H1 (cell line): Measurements from ENCODE around the gene CLUH. TPM values are rescaled to one million over a fixed set of nuclear protein-coding genes. Genes with fewer than 3 reads are reported as not detected.

Experiments used
- CTCF ChIA-PET: fragments of 300-600 bp; sonication (Branson Sonifier 250); formaldehyde crosslinking; loops from one replicate; lab custom pipeline; 2021; ENCODE audit not compliant: partially characterized antibody; lab: Charles Lee
- POLR2A ChIA-PET: fragments of 300-600 bp; sonication (Branson Sonifier 250); formaldehyde crosslinking; loops from one replicate; lab custom pipeline; 2021; ENCODE audit warnings: inconsistent platforms; ENCODE audit not compliant: partially characterized antibody; lab: Charles Lee
- DNase-seq, 2 experiments: peaks; one replicate each; pipeline versions ENCODE4 v3.0.0 to v3.0.0-alpha.2; 2010 to 2022; ENCODE audit warnings: low spot score in 2 of 2, low read depth in 1 of 2, mixed read lengths in 1 of 2
- FAIRE-seq: peaks from 2 replicates; lab custom pipeline; 2011; peaks lifted over from hg19 to GRCh38; lab: Jason Lieb, UNC
- H2AFZ ChIP-seq: 2 replicates; pipeline ENCODE4 v1.8.1; 2012; ENCODE audit warnings: low read length, inconsistent platforms
- H2AK5ac ChIP-seq: 2 replicates; pipeline ENCODE4 v1.6.1; 2013; ENCODE audit warnings: low read depth, low read length
- H2BK120ac ChIP-seq: replicated peaks from 2 replicates; pipeline ENCODE3; 2013; ENCODE audit warnings: low read depth, low read length, inconsistent platforms
- H2BK12ac ChIP-seq: 2 replicates; pipeline ENCODE4 v1.6.1; 2013; ENCODE audit warnings: low read depth, low read length
- H2BK15ac ChIP-seq: 2 replicates; pipeline ENCODE4 v1.6.1; 2013; ENCODE audit warnings: low read length
- H2BK20ac ChIP-seq: 2 replicates; pipeline ENCODE4 v1.6.1; 2013; ENCODE audit warnings: low read length
- H2BK5ac ChIP-seq: 2 replicates; pipeline ENCODE4 v1.6.1; 2013; ENCODE audit warnings: low read depth, low read length
- H3K14ac ChIP-seq: 2 replicates; pipeline ENCODE4 v1.6.1; 2013; ENCODE audit warnings: inconsistent platforms; ENCODE audit not compliant: insufficient read length
- H3K18ac ChIP-seq: 2 replicates; pipeline ENCODE4 v1.6.1; 2013; ENCODE audit warnings: low read length; ENCODE audit errors: extremely low read depth
- H3K23ac ChIP-seq: 2 replicates; pipeline ENCODE4 v1.6.1; 2013; ENCODE audit warnings: inconsistent platforms; ENCODE audit not compliant: insufficient read length
- H3K23me2 ChIP-seq: 2 replicates; pipeline ENCODE4 v1.6.1; 2013; ENCODE audit warnings: low read depth, low read length
- H3K27ac ChIP-seq: 2 replicates; pipeline ENCODE4 v1.6.1; 2011; ENCODE audit warnings: low read depth, low read length, inconsistent platforms
- H3K27me3 ChIP-seq, 4 experiments: replicated peaks in 1 of 4; 1 replicate in 1 of 4; 2 replicates in 3 of 4; pipeline versions ENCODE4 v1.6.1 to v1.8.1; 2011 to 2013; ENCODE audit warnings: low read length in 3 of 4, mild to moderate bottlenecking in 3 of 4, inconsistent platforms in 2 of 4, mixed read lengths in 2 of 4, moderate library complexity in 1 of 4; ENCODE audit not compliant: control insufficient read depth in 3 of 4, insufficient read depth in 3 of 4; ENCODE audit errors: extremely low read depth in 1 of 4
- H3K36me3 ChIP-seq, 4 experiments: 2 replicates each; pipeline versions ENCODE4 v1.6.1 to v1.8.1; 2011 to 2013; ENCODE audit warnings: mild to moderate bottlenecking in 4 of 4, low read length in 3 of 4, moderate library complexity in 2 of 4, control low read depth in 1 of 4, inconsistent platforms in 1 of 4; ENCODE audit not compliant: insufficient read depth in 4 of 4, control insufficient read depth in 2 of 4
- H3K4ac ChIP-seq: replicated peaks from 2 replicates; pipeline ENCODE3; 2013; ENCODE audit warnings: low read length, low read depth, mixed read lengths, inconsistent platforms; ENCODE audit not compliant: insufficient read length
- H3K4me1 ChIP-seq, 4 experiments: replicated peaks in 1 of 4; 1 replicate in 1 of 4; 2 replicates in 3 of 4; pipeline versions ENCODE4 v1.6.1 to v1.8.1; 2011 to 2013; ENCODE audit warnings: low read length in 3 of 4, inconsistent platforms in 2 of 4, mixed read lengths in 1 of 4; ENCODE audit not compliant: insufficient read depth in 4 of 4, control insufficient read depth in 3 of 4
- H3K4me2 ChIP-seq, 2 experiments: 2 replicates each; pipeline versions ENCODE4 v1.6.1 to v1.8.1; 2011 to 2013; ENCODE audit warnings: low read depth in 2 of 2, low read length in 2 of 2, control low read depth in 1 of 2, inconsistent platforms in 1 of 2, mild to moderate bottlenecking in 1 of 2; ENCODE audit not compliant: insufficient read depth in 1 of 2
- H3K4me3 ChIP-seq, 4 experiments: fragments of 200-600, 300-600 bp in 1 of 4; sonication (generic), shearing (Covaris generic), sonication (Bioruptor Twin) in 1 of 4; 2 replicates each; pipeline versions ENCODE4 v1.5.1 to v1.8.1; 2011 to 2016; ENCODE audit warnings: low read length in 4 of 4, low read depth in 3 of 4, control low read depth in 2 of 4, inconsistent platforms in 2 of 4, mild to moderate bottlenecking in 2 of 4, mixed read lengths in 1 of 4, moderate library complexity in 1 of 4; ENCODE audit not compliant: insufficient read depth in 2 of 4; ENCODE audit errors: extremely low read depth in 1 of 4
- H3K56ac ChIP-seq: replicated peaks from 2 replicates; pipeline ENCODE3; 2013; ENCODE audit warnings: low read depth, mild to moderate bottlenecking, mixed read lengths, low read length, inconsistent platforms; ENCODE audit not compliant: insufficient read length
- H3K79me1 ChIP-seq: 2 replicates; pipeline ENCODE4 v1.6.1; 2013; ENCODE audit warnings: low read depth, low read length, control low read depth
- H3K79me2 ChIP-seq, 2 experiments: 2 replicates each; pipeline versions ENCODE4 v1.6.1 to v1.8.1; 2012 to 2013; ENCODE audit warnings: low read length in 2 of 2, mild to moderate bottlenecking in 2 of 2, inconsistent platforms in 1 of 2; ENCODE audit not compliant: insufficient read depth in 2 of 2, control insufficient read depth in 1 of 2
- H3K9ac ChIP-seq, 4 experiments: replicated peaks in 1 of 4; 1 replicate in 1 of 4; 2 replicates in 3 of 4; pipeline versions ENCODE4 v1.6.1 to v1.8.1; 2011 to 2013; ENCODE audit warnings: low read depth in 3 of 4, low read length in 3 of 4, control low read depth in 2 of 4, mild to moderate bottlenecking in 2 of 4, moderate library complexity in 2 of 4, inconsistent platforms in 1 of 4; ENCODE audit errors: extremely low read depth in 1 of 4
- H3K9me3 ChIP-seq, 2 experiments: 2 replicates each; pipeline versions ENCODE4 v1.6.1 to v1.8.1; 2012 to 2013; ENCODE audit warnings: mild to moderate bottlenecking in 2 of 2, moderate library complexity in 2 of 2, control low read depth in 1 of 2, inconsistent platforms in 1 of 2, low read depth in 1 of 2, low read length in 1 of 2, mixed read lengths in 1 of 2; ENCODE audit not compliant: insufficient read depth in 2 of 2
- H4K20me1 ChIP-seq, 2 experiments: replicated peaks in 1 of 2; 2 replicates each; pipeline versions ENCODE3 to v1.8.1; 2011 to 2013; ENCODE audit warnings: inconsistent platforms in 2 of 2, low read length in 2 of 2, mild to moderate bottlenecking in 1 of 2; ENCODE audit not compliant: insufficient read depth in 2 of 2, control insufficient read depth in 1 of 2
- H4K5ac ChIP-seq: 2 replicates; pipeline ENCODE4 v1.6.1; 2013; ENCODE audit warnings: low read length, low read depth, mixed read lengths, inconsistent platforms; ENCODE audit not compliant: insufficient read length
- H4K8ac ChIP-seq: 2 replicates; pipeline ENCODE4 v1.8.0; 2013; ENCODE audit warnings: mild to moderate bottlenecking, moderate library complexity, low read length, inconsistent platforms; ENCODE audit not compliant: insufficient read depth; ENCODE audit errors: extremely low read depth
- H4K91ac ChIP-seq: replicated peaks from 2 replicates; pipeline ENCODE3; 2013; ENCODE audit warnings: low read length, mixed read lengths, inconsistent platforms; ENCODE audit not compliant: insufficient read length
- ASH2L ChIP-seq: fragments of 200-600, 300-600 bp; sonication (generic); IDR thresholded peaks from one replicate; pipeline ENCODE4 v1.7.1; 2017; ENCODE audit warnings: low read length
- BCL11A ChIP-seq, 2 experiments: IDR thresholded peaks; one replicate each; pipeline ENCODE4 v1.6.1; 2011; ENCODE audit warnings: low read depth in 2 of 2, low read length in 2 of 2, mild to moderate bottlenecking in 2 of 2
- CHD2 ChIP-seq: IDR thresholded peaks from 2 replicates; pipeline ENCODE4 v1.6.1; 2012; ENCODE audit warnings: low read length, improper control_type of control experiment
- CTCF ChIP-seq, 3 experiments: IDR thresholded peaks; 1 replicate in 2 of 3; 2 replicates in 1 of 3; pipeline versions ENCODE4 v1.5.1 to v1.6.1; 2011; ENCODE audit warnings: low read length in 3 of 3, mild to moderate bottlenecking in 3 of 3, inconsistent platforms in 2 of 3, low read depth in 1 of 3, moderate library complexity in 1 of 3; ENCODE audit not compliant: insufficient read depth in 1 of 3; ENCODE audit errors: control extremely low read depth in 1 of 3
- NANOG ChIP-seq: IDR thresholded peaks from 2 replicates; pipeline ENCODE4 v1.6.1; 2011; ENCODE audit warnings: low read length, low read depth, mild to moderate bottlenecking, inconsistent platforms; ENCODE audit not compliant: insufficient read depth, poor library complexity, severe bottlenecking
- RBBP5 ChIP-seq: IDR thresholded peaks from 2 replicates; pipeline ENCODE4 v1.7.1; 2012; ENCODE audit warnings: low read depth, mild to moderate bottlenecking, inconsistent platforms, low read length, moderate library complexity, borderline replicate concordance
- SIX5 ChIP-seq: IDR thresholded peaks from 2 replicates; pipeline ENCODE4 v1.6.1; 2011; ENCODE audit warnings: mild to moderate bottlenecking, low read depth, low read length
- TEAD4 ChIP-seq: IDR thresholded peaks from 2 replicates; pipeline ENCODE4 v1.6.1; 2012; ENCODE audit warnings: low read depth, low read length, inconsistent platforms, mixed read lengths
- WGBS, 2 experiments: shearing (Covaris generic) in 1 of 2; methylation state at CpG; one replicate each; pipeline versions ENCODE4 v1.1.6 to v1.1.7; 2013 to 2015; ENCODE audit warnings: low lambda C conversion rate in 2 of 2, mixed read lengths in 2 of 2, inconsistent platforms in 1 of 2, low coverage in 1 of 2, missing lambda C conversion rate in 1 of 2; ENCODE audit not compliant: insufficient replicate concordance in 2 of 2, insufficient coverage in 1 of 2, insufficient read length in 1 of 2; ENCODE audit errors: extremely low coverage in 1 of 2, missing lambda C conversion rate in 1 of 2; 5-methylcytosine and 5-hydroxymethylcytosine counted together
- polyA plus RNA-seq, 7 experiments: library from polyadenylated mRNA; depleted of rRNA in 3 of 7; stranded (reverse) in 5 of 7; unstranded in 2 of 7; fragments of >200 nt in 5 of 7; fragments of 200-250 nt in 2 of 7; gene quantifications; 1 replicate in 5 of 7; 2 replicates in 1 of 7; 4 replicates in 1 of 7; pipeline versions ENCODE4 v1.2.1 to v1.2.3, GENCODE V29; 2011 to 2013; ENCODE audit warnings: missing spikeins in 2 of 7, mixed read lengths in 2 of 7
- total RNA-seq: library from RNA; stranded (reverse); fragmentation: NEBNext Ultra II Directional; extraction: Animal tissue kit (Norgen Biotek cat#: 25700); gene quantifications from 2 replicates; pipeline ENCODE4 v1.2.1, GENCODE V29; 2021
- TF ChIP-seq, protein P1 (sequence below): IDR thresholded peaks from 2 replicates; pipeline ENCODE4 v1.6.1; 2012; ENCODE audit warnings: inconsistent platforms

CLUH gene
- total and polyA plus RNA-seq, 2 of the 8 experiments (the other 6 are each of a cell fraction or from before 2014, with no cell fraction given), result 33.6 to 98.6 TPM

- Histone ChIP-seq H3K4me1 (peaks cover 0 to 8% (median 5%) of the 10 kb centered on the region in 4 experiments; a peak in 5 of 7 replicates), H3K79me1 (peaks cover 11% of the 10 kb centered on the region), H4K91ac (no peak overlapping the region), H3K27me3 (no peaks in the 10 kb centered on the region), H4K20me1 (peaks cover 3 to 33% of the 10 kb centered on the region in 2 experiments), H2BK20ac (no peak overlapping the region), H3K56ac (no peak overlapping the region), H4K8ac (no peak overlapping the region; the same call in none of the 2 replicates), H3K23ac (no peak overlapping the region), H2BK120ac (no peak overlapping the region), H2AK5ac (no peak overlapping the region), H2BK15ac (no peak overlapping the region), H2BK5ac (0 out of 2 replicates have a peak overlapping the region, but pooled peaks have one; percentile 66), H2AFZ (no peak overlapping the region), H3K4ac (no peak overlapping the region), H2BK12ac (no peak overlapping the region), H3K9ac (no peak overlapping the region), H3K9me3 (no peaks in the 10 kb centered on the region), H3K36me3 (peaks cover 0 to 20% (median 14%) of the 10 kb centered on the region in 4 experiments; a peak in 7 of 8 replicates), H3K27ac (no peak overlapping the region), H3K23me2 (no peaks in the 10 kb centered on the region), H4K5ac (no peak overlapping the region), H3K18ac (no peak overlapping the region), H3K14ac (no peak overlapping the region), H3K4me3 (no peak overlapping the region), H3K79me2 (peaks cover 2 to 37% of the 10 kb centered on the region in 2 experiments; a peak in 3 of 4 replicates), H3K4me2 (no peak overlapping the region)
- no peak for DNase-seq
- FAIRE-seq, result no peak
- WGBS, 2 experiments, result 99% methylated on average over 12 of the region's 16 CpGs; no CpG with 5 or more reads in 1 of the 2 experiments
- CTCF ChIA-PET, result interaction anchor here (1.3 kb wide), 1 partner anchor 8 kb away, joined by 3 read pairs; no protein-coding TSS in a partner anchor
- POLR2A ChIA-PET, result no interaction called here
- TF ChIP-seq TEAD4, result no peak
- TF ChIP-seq RBBP5, result no peak
- TF ChIP-seq SIX5, result no peak
- TF ChIP-seq ASH2L, result no peak
- no peak for TF ChIP-seq CHD2
- no peak for TF ChIP-seq NANOG
- TF ChIP-seq, protein P1, sequence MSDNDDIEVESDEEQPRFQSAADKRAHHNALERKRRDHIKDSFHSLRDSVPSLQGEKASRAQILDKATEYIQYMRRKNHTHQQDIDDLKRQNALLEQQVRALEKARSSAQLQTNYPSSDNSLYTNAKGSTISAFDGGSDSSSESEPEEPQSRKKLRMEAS, result no peak
- TF ChIP-seq CTCF (IDR thresholded peaks at IDR 0.05; ENCODE audit: control extremely low read depth in 1 of 3, insufficient read depth in 1 of 3, low read depth in 1 of 3, low read length in 3 of 3), result no peak
- TF ChIP-seq BCL11A (IDR thresholded peaks at IDR 0.05; ENCODE audit: low read depth in 2 of 2, low read length in 2 of 2), result no peak
Observed at GRCh38 chr17:2703606-2704005, 8.0 kb downstream of the CLUH start.
